GM06990 (cell line): Measurements from ENCODE around the gene CDH4.
"Not testable (repeated sequence)": the region's sequence is repeated elsewhere in the genome, so short reads cannot be mapped to it uniquely, and the experiment has no call there.

Experiments
- DNase-seq: peaks from one replicate; pipeline ENCODE4 v3.0.0-alpha.2; 2011; ENCODE audit not compliant: insufficient read length; ENCODE audit errors: extremely low read depth
- H3K27me3 ChIP-seq: replicated peaks from 2 replicates; pipeline ENCODE4 v1.6.0; 2011; ENCODE audit warnings: low read length; ENCODE audit not compliant: control insufficient read depth, insufficient read depth
- H3K36me3 ChIP-seq: 2 replicates; pipeline ENCODE4 v1.5.1; 2011; ENCODE audit warnings: low read length; ENCODE audit not compliant: control insufficient read depth, insufficient read depth
- H3K4me3 ChIP-seq: replicated peaks from 2 replicates; pipeline ENCODE4 v1.5.1; 2011; ENCODE audit warnings: low read depth, mild to moderate bottlenecking, control low read depth, low read length
- CTCF ChIP-seq: IDR thresholded peaks from 2 replicates; pipeline ENCODE4 v1.5.1; 2011; ENCODE audit warnings: low read length, control low read depth, mild to moderate bottlenecking, inconsistent platforms; ENCODE audit not compliant: insufficient read depth, poor library complexity, severe bottlenecking

Gene CDH4

GRCh38 chr20:61476956-61477355 is 224.9 kb downstream of the CDH4 start:
- TF ChIP-seq CTCF, result no peak
- Histone ChIP-seq H3K36me3 (no peaks in the 10 kb centered on the region), H3K4me3 (no peak overlapping the region), H3K27me3 (no peaks in the 10 kb centered on the region)
- no peak for DNase-seq

- Histone ChIP-seq H3K4me3 (no peak overlapping the region), H3K36me3 (no peaks in the 10 kb centered on the region), H3K27me3 (no peaks in the 10 kb centered on the region)
- TF ChIP-seq CTCF, result no peak
- DNase-seq, result no peak
Observed at GRCh38 chr20:61477451-61477861, 225.4 kb downstream of the CDH4 start.

GRCh38 chr20:61478094-61478493 is 226.0 kb downstream of the CDH4 start:
- Histone ChIP-seq H3K27me3 (no peaks in the 10 kb centered on the region), H3K36me3 (no peaks in the 10 kb centered on the region), H3K4me3 (no peak overlapping the region)
- no peak for DNase-seq
- no peak for TF ChIP-seq CTCF

GRCh38 chr20:61478611-61479305 is 226.7 kb downstream of the CDH4 start:
- no peaks in the 10 kb centered on the region for H3K27me3 ChIP-seq
- no peak for TF ChIP-seq CTCF
- no peak overlapping the region for H3K4me3 ChIP-seq
- no peaks in the 10 kb centered on the region for H3K36me3 ChIP-seq
- no peak for DNase-seq

- H3K27me3 ChIP-seq, DNase-seq, H3K4me3 ChIP-seq, H3K36me3 ChIP-seq: not testable (repeated sequence)
Observed at GRCh38 chr20:61479433-61479832, 227.4 kb downstream of the CDH4 start.

GRCh38 chr20:61480158-61480825 is 228.2 kb downstream of the CDH4 start:
- Histone ChIP-seq H3K27me3 (no peaks in the 10 kb centered on the region), H3K36me3 (no peaks in the 10 kb centered on the region), H3K4me3 (no peak overlapping the region)
- DNase-seq, result no peak
- TF ChIP-seq CTCF, result no peak
